HL-60 (cell line): ENCODE results near the gene GCLC.

Source experiments
- DNase-seq, 2 experiments: peaks; one replicate each; pipeline ENCODE4 v3.0.0-alpha.2; 2010 to 2020; ENCODE audit warnings: low read depth in 1 of 2, low spot score in 1 of 2
- H3K27ac ChIP-seq: fragments of 250-450 bp; sonication (Bioruptor Pico); replicated peaks from 2 replicates; pipeline ENCODE4 v1.5.1; 2020; ENCODE audit warnings: mild to moderate bottlenecking, moderate library complexity
- H3K27me3 ChIP-seq: fragments of 250-450 bp; sonication (Bioruptor Pico); 2 replicates; pipeline ENCODE4 v1.5.1; 2021; ENCODE audit warnings: mild to moderate bottlenecking, moderate library complexity; ENCODE audit not compliant: insufficient read depth, poor library complexity, severe bottlenecking
- H3K4me3 ChIP-seq: replicated peaks from 2 replicates; pipeline ENCODE4 v1.5.1; 2011; ENCODE audit warnings: mild to moderate bottlenecking, control low read depth, low read length; ENCODE audit not compliant: insufficient read depth
- GABPA ChIP-seq: IDR thresholded peaks from 2 replicates; pipeline ENCODE4 v1.6.1; 2012; ENCODE audit warnings: low read depth
- POLR2AphosphoS5 ChIP-seq: IDR thresholded peaks from 2 replicates; pipeline ENCODE4 v1.6.1; 2012; ENCODE audit warnings: low read depth
- SPI1 ChIP-seq: IDR thresholded peaks from 2 replicates; pipeline ENCODE4 v1.6.1; 2012; ENCODE audit warnings: low read depth, mild to moderate bottlenecking, borderline replicate concordance
- TF ChIP-seq, protein P1 (sequence below): IDR thresholded peaks from one replicate; pipeline ENCODE4 v1.5.1; 2011; ENCODE audit warnings: low read length, control low read depth, inconsistent platforms; ENCODE audit not compliant: insufficient read depth
- TF ChIP-seq, protein P2 (sequence below): IDR thresholded peaks from 2 replicates; pipeline ENCODE4 v1.6.1; 2012; ENCODE audit warnings: low read depth; ENCODE audit not compliant: insufficient replicate concordance

Gene GCLC

DNA sequence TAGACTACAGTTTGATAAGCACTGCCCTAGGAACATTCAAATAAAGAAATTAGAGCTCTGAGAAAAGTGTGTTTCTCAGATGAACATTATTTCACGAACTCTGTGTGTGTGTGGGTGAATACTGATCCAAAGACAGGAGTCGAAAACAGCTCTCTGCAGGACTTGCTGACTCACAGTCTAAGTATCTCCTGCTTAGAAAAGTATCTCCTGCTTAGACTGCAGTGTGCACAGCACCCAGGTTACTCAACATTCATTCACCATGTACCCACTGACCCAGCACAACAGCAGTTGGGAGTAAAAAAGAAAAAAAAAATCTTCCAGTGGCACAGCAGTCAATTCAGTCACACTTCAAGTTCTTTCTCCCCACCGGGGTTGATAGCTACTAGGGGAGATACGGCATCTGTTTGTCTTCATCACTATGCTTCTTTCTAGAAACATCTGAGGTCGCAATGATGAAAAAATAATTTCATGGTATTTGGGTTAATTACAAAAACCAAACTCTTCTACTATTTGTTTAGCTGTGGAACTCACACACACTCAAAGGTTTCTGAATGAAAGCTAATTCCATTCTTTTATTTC lies 48.0 kb downstream of the GCLC start:
- DNase-seq, result no peak
- Histone ChIP-seq H3K4me3 (no peak overlapping the region), H3K27ac (no peak overlapping the region), H3K27me3 (no peaks in the 10 kb centered on the region)
- TF ChIP-seq, protein P1, sequence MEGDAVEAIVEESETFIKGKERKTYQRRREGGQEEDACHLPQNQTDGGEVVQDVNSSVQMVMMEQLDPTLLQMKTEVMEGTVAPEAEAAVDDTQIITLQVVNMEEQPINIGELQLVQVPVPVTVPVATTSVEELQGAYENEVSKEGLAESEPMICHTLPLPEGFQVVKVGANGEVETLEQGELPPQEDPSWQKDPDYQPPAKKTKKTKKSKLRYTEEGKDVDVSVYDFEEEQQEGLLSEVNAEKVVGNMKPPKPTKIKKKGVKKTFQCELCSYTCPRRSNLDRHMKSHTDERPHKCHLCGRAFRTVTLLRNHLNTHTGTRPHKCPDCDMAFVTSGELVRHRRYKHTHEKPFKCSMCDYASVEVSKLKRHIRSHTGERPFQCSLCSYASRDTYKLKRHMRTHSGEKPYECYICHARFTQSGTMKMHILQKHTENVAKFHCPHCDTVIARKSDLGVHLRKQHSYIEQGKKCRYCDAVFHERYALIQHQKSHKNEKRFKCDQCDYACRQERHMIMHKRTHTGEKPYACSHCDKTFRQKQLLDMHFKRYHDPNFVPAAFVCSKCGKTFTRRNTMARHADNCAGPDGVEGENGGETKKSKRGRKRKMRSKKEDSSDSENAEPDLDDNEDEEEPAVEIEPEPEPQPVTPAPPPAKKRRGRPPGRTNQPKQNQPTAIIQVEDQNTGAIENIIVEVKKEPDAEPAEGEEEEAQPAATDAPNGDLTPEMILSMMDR, result no peak
- no peak for TF ChIP-seq POLR2AphosphoS5
- no peak for TF ChIP-seq SPI1
- TF ChIP-seq, protein P2, sequence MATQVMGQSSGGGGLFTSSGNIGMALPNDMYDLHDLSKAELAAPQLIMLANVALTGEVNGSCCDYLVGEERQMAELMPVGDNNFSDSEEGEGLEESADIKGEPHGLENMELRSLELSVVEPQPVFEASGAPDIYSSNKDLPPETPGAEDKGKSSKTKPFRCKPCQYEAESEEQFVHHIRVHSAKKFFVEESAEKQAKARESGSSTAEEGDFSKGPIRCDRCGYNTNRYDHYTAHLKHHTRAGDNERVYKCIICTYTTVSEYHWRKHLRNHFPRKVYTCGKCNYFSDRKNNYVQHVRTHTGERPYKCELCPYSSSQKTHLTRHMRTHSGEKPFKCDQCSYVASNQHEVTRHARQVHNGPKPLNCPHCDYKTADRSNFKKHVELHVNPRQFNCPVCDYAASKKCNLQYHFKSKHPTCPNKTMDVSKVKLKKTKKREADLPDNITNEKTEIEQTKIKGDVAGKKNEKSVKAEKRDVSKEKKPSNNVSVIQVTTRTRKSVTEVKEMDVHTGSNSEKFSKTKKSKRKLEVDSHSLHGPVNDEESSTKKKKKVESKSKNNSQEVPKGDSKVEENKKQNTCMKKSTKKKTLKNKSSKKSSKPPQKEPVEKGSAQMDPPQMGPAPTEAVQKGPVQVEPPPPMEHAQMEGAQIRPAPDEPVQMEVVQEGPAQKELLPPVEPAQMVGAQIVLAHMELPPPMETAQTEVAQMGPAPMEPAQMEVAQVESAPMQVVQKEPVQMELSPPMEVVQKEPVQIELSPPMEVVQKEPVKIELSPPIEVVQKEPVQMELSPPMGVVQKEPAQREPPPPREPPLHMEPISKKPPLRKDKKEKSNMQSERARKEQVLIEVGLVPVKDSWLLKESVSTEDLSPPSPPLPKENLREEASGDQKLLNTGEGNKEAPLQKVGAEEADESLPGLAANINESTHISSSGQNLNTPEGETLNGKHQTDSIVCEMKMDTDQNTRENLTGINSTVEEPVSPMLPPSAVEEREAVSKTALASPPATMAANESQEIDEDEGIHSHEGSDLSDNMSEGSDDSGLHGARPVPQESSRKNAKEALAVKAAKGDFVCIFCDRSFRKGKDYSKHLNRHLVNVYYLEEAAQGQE, result no peak
- TF ChIP-seq GABPA, result no peak

DNA sequence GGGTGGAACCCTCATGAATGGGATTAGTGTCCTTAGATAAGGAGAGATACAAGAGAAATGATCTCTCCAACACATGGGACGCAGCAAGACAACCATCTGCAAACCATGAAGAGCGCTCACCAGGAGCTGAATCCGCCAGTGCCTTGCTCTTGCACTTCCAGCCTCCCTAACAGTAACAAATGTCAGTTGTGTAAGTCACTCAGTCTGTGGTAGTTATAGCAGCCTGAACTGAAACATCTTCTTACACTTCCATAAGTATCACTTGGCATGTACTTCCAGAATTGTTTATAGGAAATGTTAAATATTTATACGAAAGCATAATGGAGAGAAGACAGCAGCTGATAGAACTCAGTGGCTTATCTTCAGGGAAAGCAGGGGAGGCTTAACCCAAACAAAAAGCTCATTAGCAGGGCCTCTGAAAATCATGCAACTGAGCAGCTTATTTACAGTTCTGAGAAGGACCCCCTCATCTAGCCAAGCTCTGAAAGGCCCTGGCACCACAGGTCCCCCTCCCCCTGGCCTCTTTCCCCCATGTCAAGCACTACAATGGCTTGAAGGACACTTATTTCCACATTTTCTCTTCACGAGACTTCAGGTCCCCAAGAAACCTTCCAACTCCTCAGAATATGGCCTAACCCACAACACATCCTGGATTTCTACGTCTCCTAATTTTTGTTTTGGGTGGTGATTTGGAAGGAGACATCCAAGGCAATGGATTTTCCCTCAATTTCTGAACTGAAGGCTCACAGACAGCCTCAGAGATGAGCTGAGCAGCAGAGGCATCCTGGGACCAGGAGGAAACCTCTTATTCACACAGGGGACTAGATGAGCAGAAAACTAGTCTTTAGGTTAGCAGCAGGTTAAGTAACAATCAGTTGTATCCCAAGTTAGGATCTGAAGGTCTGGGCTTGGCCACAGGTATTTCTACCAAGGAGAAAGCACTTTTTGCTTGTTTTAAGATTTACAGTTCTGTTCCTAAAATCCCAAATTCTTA lies 49.1 kb downstream of the GCLC start:
- H3K4me3 ChIP-seq, result no peak overlapping the region
- H3K27ac ChIP-seq, result no peak overlapping the region

DNA sequence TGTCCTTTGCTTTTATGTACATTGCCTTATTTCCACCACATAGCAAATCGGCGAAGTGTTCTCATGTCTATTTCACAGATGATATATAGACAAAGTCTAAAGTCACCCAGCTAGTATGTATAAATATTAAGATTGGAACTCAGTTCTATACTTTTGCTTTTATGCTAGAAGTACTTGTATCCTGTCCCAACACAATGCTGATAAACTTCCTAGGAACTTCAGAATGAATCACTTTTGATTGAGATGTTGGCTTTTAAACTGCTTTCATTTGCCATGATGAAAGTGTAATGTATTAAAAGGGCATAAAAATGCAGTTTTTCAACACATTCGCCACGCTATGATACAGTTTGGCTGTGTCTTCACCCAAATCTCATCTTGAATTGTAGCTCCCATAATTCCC lies 50.8 kb downstream of the GCLC start:
- no peak for TF ChIP-seq SPI1
- TF ChIP-seq, protein P1, result no peak
- Histone ChIP-seq H3K27ac (no peak overlapping the region), H3K4me3 (no peak overlapping the region), H3K27me3 (no peaks in the 10 kb centered on the region)
- no peak for DNase-seq

More for the DNA sequence above, 49.1 kb downstream of the GCLC start:
- no peaks in the 10 kb centered on the region for H3K27me3 ChIP-seq
- TF ChIP-seq, protein P2, result no peak
- no peak for TF ChIP-seq GABPA
- TF ChIP-seq, protein P1, result no peak
- DNase-seq, result no peak
